ENCODE results near the gene CZIB. TPM values are rescaled to one million over a fixed set of nuclear protein-coding genes. Genes with fewer than 3 reads are reported as not detected.

Gene CZIB
- total and polyA plus RNA-seq, 2 donors = 66.0 to 115 TPM

DNA sequence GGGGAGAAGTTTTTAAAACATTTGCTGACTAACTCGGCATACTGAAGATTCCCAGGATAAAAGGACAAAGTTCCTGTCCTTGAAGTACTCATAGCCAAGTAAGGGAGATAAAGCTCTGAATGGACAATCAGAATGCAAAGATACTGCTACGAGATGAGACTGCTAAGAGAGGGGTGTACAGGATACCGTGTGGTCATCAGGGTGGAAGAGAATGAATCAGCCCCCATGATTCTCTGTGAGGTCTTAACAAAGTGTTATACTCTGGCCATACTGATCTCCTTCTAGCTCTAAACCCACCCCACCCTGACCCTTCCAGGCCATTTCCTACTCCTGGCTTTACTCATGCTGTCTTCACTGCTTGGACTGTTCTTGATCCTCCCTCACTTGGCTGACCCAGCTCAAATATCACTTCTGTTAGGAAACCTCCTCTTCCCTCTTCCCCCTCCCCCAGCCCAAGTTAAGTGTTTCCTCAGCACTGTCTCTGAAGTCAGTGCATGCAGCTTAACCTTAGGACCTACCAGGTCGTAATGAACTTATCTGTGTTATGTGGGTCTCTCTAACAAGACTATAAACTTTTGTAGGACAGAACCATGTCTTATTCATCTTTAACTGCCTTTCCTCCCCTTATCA is 33.7 kb upstream of the CZIB start:
- WGBS = 53% methylated on average over 4 of the region's 4 CpGs
- DNase-seq (ENCODE audit: extremely low spot score) = no peak
- Histone ChIP-seq H3K4me3 (ENCODE audit: low read depth, low read length) (no peak overlapping the region), H3K4me1 (ENCODE audit: insufficient read depth) (no peaks in the 10 kb centered on the region), H3K36me3 (ENCODE audit: insufficient read depth) (no peaks in the 10 kb centered on the region), H3K27ac (ENCODE audit: low read depth) (no peak overlapping the region)

DNA sequence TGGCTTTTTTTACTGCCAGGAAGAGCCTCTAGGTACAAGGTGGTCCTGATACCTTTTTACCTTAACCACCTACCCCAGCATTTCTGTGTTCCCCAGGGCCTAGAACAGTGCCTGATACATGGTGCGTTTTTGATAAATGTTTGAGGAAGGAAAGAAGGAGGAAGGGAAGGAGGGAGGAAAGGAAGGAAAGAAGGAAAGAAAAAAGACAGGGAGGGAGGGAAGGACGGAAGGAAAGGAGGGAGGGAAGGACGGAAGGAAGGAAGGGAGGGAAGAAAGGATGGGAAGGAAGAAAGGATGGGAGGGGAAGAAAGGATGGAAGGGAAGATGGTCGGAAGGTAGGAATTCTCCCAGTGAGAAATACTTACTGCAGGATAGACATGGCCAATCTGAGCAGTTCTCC is 29.9 kb upstream of the CZIB start:
- no peaks in the 10 kb centered on the region for H3K36me3 ChIP-seq (ENCODE audit: insufficient read depth)
- WGBS = 91% methylated on average over 4 of the region's 4 CpGs
- H3K4me3 ChIP-seq (ENCODE audit: low read depth, low read length) = no peak overlapping the region
- H3K27ac ChIP-seq (ENCODE audit: low read depth) = no peak overlapping the region
- no peak for DNase-seq (ENCODE audit: extremely low spot score)
- H3K4me1 ChIP-seq (ENCODE audit: insufficient read depth) = no peaks in the 10 kb centered on the region

DNA sequence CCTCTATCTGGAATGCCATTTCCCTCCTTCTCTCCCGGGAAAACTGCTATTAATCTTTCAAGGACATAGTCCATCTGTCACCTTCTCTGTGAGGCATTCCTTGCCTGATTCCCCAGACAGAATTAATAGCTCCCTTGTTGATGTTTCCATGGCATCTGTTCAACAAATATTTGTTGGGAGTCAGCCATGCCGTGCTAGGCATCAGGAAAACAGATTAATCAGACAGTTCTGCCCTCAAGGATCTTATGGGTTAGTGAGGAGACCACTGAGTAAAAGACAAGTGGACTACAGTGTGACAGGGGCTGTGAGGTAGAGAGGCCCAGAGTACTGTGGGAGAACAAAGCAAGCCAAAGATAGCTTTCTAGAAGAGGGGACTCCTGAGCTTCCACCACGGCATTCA is 29.3 kb upstream of the CZIB start:
- 54% methylated on average over 3 of the region's 3 CpGs for WGBS
- H3K4me3 ChIP-seq (ENCODE audit: low read depth, low read length) = no peak overlapping the region
- DNase-seq (ENCODE audit: extremely low spot score) = no peak
- H3K36me3 ChIP-seq (ENCODE audit: insufficient read depth) = no peaks in the 10 kb centered on the region
- no peak overlapping the region for H3K27ac ChIP-seq (ENCODE audit: low read depth)
- H3K4me1 ChIP-seq (ENCODE audit: insufficient read depth) = no peaks in the 10 kb centered on the region

- no peak for DNase-seq (ENCODE audit: extremely low spot score)
- 90% methylated on average over 4 of the region's 4 CpGs for WGBS
- Histone ChIP-seq H3K36me3 (ENCODE audit: insufficient read depth) (no peaks in the 10 kb centered on the region), H3K27ac (ENCODE audit: low read depth) (no peak overlapping the region), H3K4me1 (ENCODE audit: insufficient read depth) (no peaks in the 10 kb centered on the region), H3K4me3 (ENCODE audit: low read depth, low read length) (no peak overlapping the region)
Observed at GRCh38 chr1:53246261-53247134, 26.1 kb upstream of the CZIB start.

DNA sequence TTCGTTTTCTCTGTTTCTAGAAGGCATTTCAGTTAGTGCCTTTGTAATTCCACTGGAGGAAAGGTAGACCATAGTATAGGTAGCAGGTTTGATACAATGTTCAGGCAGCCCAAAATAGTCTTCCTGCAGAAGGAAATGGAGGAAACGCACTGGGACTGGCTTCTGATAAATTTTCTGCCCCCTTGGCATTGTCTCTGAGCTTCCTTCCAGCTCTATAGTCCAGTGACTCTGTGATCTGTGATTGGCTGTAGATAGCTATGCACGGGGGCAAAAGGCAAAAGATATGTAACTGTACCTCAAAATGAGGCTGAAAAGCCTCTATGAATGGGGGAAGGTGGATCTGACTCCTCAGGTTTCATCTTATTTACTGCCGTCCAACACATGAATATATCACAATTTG is 23.7 kb upstream of the CZIB start:
- Histone ChIP-seq H3K4me3 (ENCODE audit: low read depth, low read length) (no peak overlapping the region), H3K36me3 (ENCODE audit: insufficient read depth) (no peaks in the 10 kb centered on the region), H3K27ac (ENCODE audit: low read depth) (no peak overlapping the region), H3K4me1 (ENCODE audit: insufficient read depth) (no peaks in the 10 kb centered on the region)
- no peak for DNase-seq (ENCODE audit: extremely low spot score)
- WGBS = 65% methylated on average over 4 of the region's 4 CpGs

- H3K36me3 ChIP-seq (ENCODE audit: insufficient read depth) = no peaks in the 10 kb centered on the region
- no peak for DNase-seq (ENCODE audit: extremely low spot score)
- no peak overlapping the region for H3K27ac ChIP-seq (ENCODE audit: low read depth)
- no peak overlapping the region for H3K4me3 ChIP-seq (ENCODE audit: low read depth, low read length)
- H3K4me1 ChIP-seq (ENCODE audit: insufficient read depth) = no peaks in the 10 kb centered on the region
- WGBS = 69% methylated on average over 4 of the region's 4 CpGs
Observed at GRCh38 chr1:53242381-53242780, 21.9 kb upstream of the CZIB start.

- DNase-seq (ENCODE audit: extremely low spot score) = no peak
- Histone ChIP-seq H3K4me1 (ENCODE audit: insufficient read depth) (no peaks in the 10 kb centered on the region), H3K36me3 (ENCODE audit: insufficient read depth) (no peaks in the 10 kb centered on the region), H3K4me3 (ENCODE audit: low read depth, low read length) (no peak overlapping the region), H3K27ac (ENCODE audit: low read depth) (no peak overlapping the region)
- 90% methylated on average over 2 of the region's 2 CpGs for WGBS
Observed at GRCh38 chr1:53241828-53242227, 21.4 kb upstream of the CZIB start.

- 3% methylated on average over 64 of the region's 64 CpGs for WGBS
- peak within 1 kb of the TSS; percentile 43 for H3K27ac ChIP-seq (ENCODE audit: low read depth)
- H3K36me3 ChIP-seq (ENCODE audit: insufficient read depth) = peaks cover 3% of the 10 kb centered on the region
- H3K4me1 ChIP-seq (ENCODE audit: insufficient read depth) = no peaks in the 10 kb centered on the region
- H3K4me3 ChIP-seq (ENCODE audit: low read depth, low read length) = peak within 1 kb of the TSS; percentile 67
- DNase-seq (ENCODE audit: extremely low spot score) = peak; percentile 84
Observed at GRCh38 chr1:53238197-53239155, 18.0 kb upstream of the CZIB start, which contains the start of gene MAGOH. Gene MAGOH, minus strand, starts transcription at chr1:53238518. Its CDS starts 70 bp downstream, at chr1:53238448.

DNA sequence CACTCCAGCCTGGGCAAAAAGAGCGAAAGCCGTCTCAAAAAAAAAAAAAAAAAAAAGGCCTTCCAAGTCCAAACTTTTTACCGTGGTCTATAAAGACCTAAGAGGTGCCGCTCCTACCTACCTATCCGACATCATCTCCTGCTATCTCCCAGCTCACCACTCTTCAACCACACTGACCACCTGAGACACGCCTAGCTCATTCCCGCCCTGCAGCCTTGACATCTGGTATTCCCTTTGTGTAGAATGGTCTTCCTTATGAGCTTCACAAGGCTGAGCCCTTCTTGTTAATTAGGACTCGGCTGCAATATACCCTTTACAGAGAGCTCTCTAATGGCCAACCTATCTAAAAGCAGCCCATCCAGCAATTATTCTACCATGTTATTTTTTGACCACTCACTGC is 17.2 kb upstream of the CZIB start:
- H3K4me3 ChIP-seq (ENCODE audit: low read depth, low read length) = peak overlapping the region; percentile 67
- DNase-seq (ENCODE audit: extremely low spot score) = no peak

GRCh38 chr1:53220962-53221286 is 490 bp upstream of the CZIB start:
- Histone ChIP-seq H3K36me3 (ENCODE audit: insufficient read depth) (no peaks in the 10 kb centered on the region), H3K4me1 (ENCODE audit: insufficient read depth) (no peaks in the 10 kb centered on the region), H3K4me3 (ENCODE audit: low read depth, low read length) (peak overlapping the region; percentile 64), H3K27ac (ENCODE audit: low read depth) (peak overlapping the region; percentile 95)
- WGBS = 40% methylated on average over 3 of the region's 3 CpGs
- no peak for DNase-seq (ENCODE audit: extremely low spot score)

More for the DNA sequence above, 17.2 kb upstream of the CZIB start:
- Histone ChIP-seq H3K27ac (ENCODE audit: low read depth) (no peak overlapping the region), H3K4me1 (ENCODE audit: insufficient read depth) (no peaks in the 10 kb centered on the region), H3K36me3 (ENCODE audit: insufficient read depth) (peaks cover 3% of the 10 kb centered on the region)
- 30% methylated on average over 8 of the region's 8 CpGs for WGBS

GRCh38 chr1:53219711-53220110 is 723 bp downstream of the CZIB start:
- DNase-seq (ENCODE audit: extremely low spot score) = no peak
- 18% methylated on average over 8 of the region's 8 CpGs for WGBS
- Histone ChIP-seq H3K27ac (ENCODE audit: low read depth) (no peak overlapping the region), H3K4me3 (ENCODE audit: low read depth, low read length) (peak overlapping the region; percentile 64), H3K36me3 (ENCODE audit: insufficient read depth) (no peaks in the 10 kb centered on the region), H3K4me1 (ENCODE audit: insufficient read depth) (no peaks in the 10 kb centered on the region)

- 94% methylated on average over 7 of the region's 7 CpGs for WGBS
- no peak overlapping the region for H3K4me3 ChIP-seq (ENCODE audit: low read depth, low read length)
- no peaks in the 10 kb centered on the region for H3K36me3 ChIP-seq (ENCODE audit: insufficient read depth)
Observed at GRCh38 chr1:53218201-53218600, 2.2 kb downstream of the CZIB start.

DNA sequence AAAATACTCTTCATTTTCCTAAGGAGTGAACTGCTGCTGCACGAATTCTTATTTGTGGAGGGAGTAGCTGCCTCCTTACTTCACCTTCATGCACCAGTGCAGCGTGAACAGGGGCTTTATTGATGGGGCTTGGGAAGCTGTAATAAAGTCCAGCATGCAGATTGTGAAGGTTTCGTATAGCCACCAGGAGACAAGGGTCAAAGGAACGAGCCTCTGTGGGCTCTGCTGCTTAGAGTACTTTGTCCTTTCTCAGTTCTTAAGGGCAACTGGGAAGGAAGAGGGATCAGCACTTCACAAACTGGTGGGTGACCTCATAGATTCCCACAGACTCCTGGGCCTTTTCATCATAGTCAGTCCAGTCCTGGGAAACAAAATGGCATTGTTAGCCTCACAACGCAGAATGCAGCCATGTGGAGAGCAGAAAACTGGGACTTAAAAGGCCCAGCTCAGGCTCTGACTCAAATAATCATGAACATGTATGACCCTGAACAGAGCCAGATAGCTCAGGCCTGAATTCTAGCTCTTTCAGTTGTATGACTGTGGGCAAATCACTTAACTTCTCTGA is 6.0 kb downstream of the CZIB start:
- DNase-seq (ENCODE audit: extremely low spot score) = no peak
- Histone ChIP-seq H3K4me1 (ENCODE audit: insufficient read depth) (no peaks in the 10 kb centered on the region), H3K4me3 (ENCODE audit: low read depth, low read length) (no peak overlapping the region), H3K36me3 (ENCODE audit: insufficient read depth) (no peaks in the 10 kb centered on the region), H3K27ac (ENCODE audit: low read depth) (no peak overlapping the region)
- 83% methylated on average over 5 of the region's 5 CpGs for WGBS

More at GRCh38 chr1:53218201-53218600, 2.2 kb downstream of the CZIB start:
- H3K4me1 ChIP-seq (ENCODE audit: insufficient read depth) = no peaks in the 10 kb centered on the region
- no peak overlapping the region for H3K27ac ChIP-seq (ENCODE audit: low read depth)
- no peak for DNase-seq (ENCODE audit: extremely low spot score)
